GM18499 (cell line): Measurements from ENCODE around the gene RALGPS1.
A peak's percentile ranks its signal among the peaks of the same experiment; 100 is the strongest.

Experiments used
- ATAC-seq: cut with Tn5 transposase; IDR thresholded peaks from one replicate; pipeline ENCODE4 v1.9.1; 2021; ENCODE audit warnings: moderate number of reproducible peaks; ENCODE audit not compliant: insufficient read depth, unreplicated experiment

Gene RALGPS1

GRCh38 chr9:126982215-126983002, 67.8 kb downstream of the RALGPS1 start:
- ATAC-seq = no peak

GRCh38 chr9:126983767-126984166, 69.2 kb downstream of the RALGPS1 start:
- ATAC-seq = no peak

GRCh38 chr9:126984969-126985368, 70.4 kb downstream of the RALGPS1 start:
- no peak for ATAC-seq

GRCh38 chr9:126985870-126986498, 71.4 kb downstream of the RALGPS1 start:
- no peak for ATAC-seq

- ATAC-seq = no peak
Measured at GRCh38 chr9:126986506-126986951, 71.9 kb downstream of the RALGPS1 start.

GRCh38 chr9:126988857-126989256, 74.3 kb downstream of the RALGPS1 start:
- no peak for ATAC-seq

- no peak for ATAC-seq
Measured at GRCh38 chr9:126989847-126990842, 75.6 kb downstream of the RALGPS1 start.

GRCh38 chr9:126991183-126991582, 76.6 kb downstream of the RALGPS1 start:
- no peak for ATAC-seq

- no peak for ATAC-seq
Measured at GRCh38 chr9:126992427-126992826, 77.8 kb downstream of the RALGPS1 start.

- ATAC-seq = no peak
Measured at GRCh38 chr9:126999315-127000068, 84.9 kb downstream of the RALGPS1 start.

- peak; percentile 89 for ATAC-seq
Measured at GRCh38 chr9:127004946-127005769, 90.6 kb downstream of the RALGPS1 start.

- no peak for ATAC-seq
Measured at GRCh38 chr9:127005770-127006314, 91.3 kb downstream of the RALGPS1 start.

- ATAC-seq = no peak
Measured at GRCh38 chr9:127007638-127008037, 93.1 kb downstream of the RALGPS1 start.

- no peak for ATAC-seq
Measured at GRCh38 chr9:127008076-127008475, 93.5 kb downstream of the RALGPS1 start.

GRCh38 chr9:127011772-127012171, 97.2 kb downstream of the RALGPS1 start:
- ATAC-seq = no peak

- no peak for ATAC-seq
Measured at GRCh38 chr9:127012250-127012649, 97.7 kb downstream of the RALGPS1 start.

GRCh38 chr9:127013597-127013996, 99.0 kb downstream of the RALGPS1 start:
- no peak for ATAC-seq

GRCh38 chr9:127014216-127014909, 99.8 kb downstream of the RALGPS1 start:
- no peak for ATAC-seq
